H1 (cell line): Measurements from ENCODE around the gene ACKR2. TPM values are rescaled to one million over a fixed set of nuclear protein-coding genes. Genes with fewer than 3 reads are reported as not detected.

Experiments
- CTCF ChIA-PET: fragments of 300-600 bp; sonication (Branson Sonifier 250); formaldehyde crosslinking; loops from one replicate; lab custom pipeline; 2021; ENCODE audit not compliant: partially characterized antibody; lab: Charles Lee
- POLR2A ChIA-PET: fragments of 300-600 bp; sonication (Branson Sonifier 250); formaldehyde crosslinking; loops from one replicate; lab custom pipeline; 2021; ENCODE audit warnings: inconsistent platforms; ENCODE audit not compliant: partially characterized antibody; lab: Charles Lee
- DNase-seq, 2 experiments: peaks; one replicate each; pipeline versions ENCODE4 v3.0.0 to v3.0.0-alpha.2; 2010 to 2022; ENCODE audit warnings: low spot score in 2 of 2, low read depth in 1 of 2, mixed read lengths in 1 of 2
- FAIRE-seq: peaks from 2 replicates; lab custom pipeline; 2011; peaks lifted over from hg19 to GRCh38; lab: Jason Lieb, UNC
- H2AFZ ChIP-seq: 2 replicates; pipeline ENCODE4 v1.8.1; 2012; ENCODE audit warnings: low read length, inconsistent platforms
- H2AK5ac ChIP-seq: 2 replicates; pipeline ENCODE4 v1.6.1; 2013; ENCODE audit warnings: low read depth, low read length
- H2BK120ac ChIP-seq: replicated peaks from 2 replicates; pipeline ENCODE3; 2013; ENCODE audit warnings: low read depth, low read length, inconsistent platforms
- H2BK12ac ChIP-seq: 2 replicates; pipeline ENCODE4 v1.6.1; 2013; ENCODE audit warnings: low read depth, low read length
- H2BK15ac ChIP-seq: 2 replicates; pipeline ENCODE4 v1.6.1; 2013; ENCODE audit warnings: low read length
- H2BK20ac ChIP-seq: 2 replicates; pipeline ENCODE4 v1.6.1; 2013; ENCODE audit warnings: low read length
- H2BK5ac ChIP-seq: 2 replicates; pipeline ENCODE4 v1.6.1; 2013; ENCODE audit warnings: low read depth, low read length
- H3K14ac ChIP-seq: 2 replicates; pipeline ENCODE4 v1.6.1; 2013; ENCODE audit warnings: inconsistent platforms; ENCODE audit not compliant: insufficient read length
- H3K18ac ChIP-seq: 2 replicates; pipeline ENCODE4 v1.6.1; 2013; ENCODE audit warnings: low read length; ENCODE audit errors: extremely low read depth
- H3K23ac ChIP-seq: 2 replicates; pipeline ENCODE4 v1.6.1; 2013; ENCODE audit warnings: inconsistent platforms; ENCODE audit not compliant: insufficient read length
- H3K23me2 ChIP-seq: 2 replicates; pipeline ENCODE4 v1.6.1; 2013; ENCODE audit warnings: low read depth, low read length
- H3K27ac ChIP-seq: 2 replicates; pipeline ENCODE4 v1.6.1; 2011; ENCODE audit warnings: low read depth, low read length, inconsistent platforms
- H3K27me3 ChIP-seq, 4 experiments: replicated peaks in 1 of 4; 1 replicate in 1 of 4; 2 replicates in 3 of 4; pipeline versions ENCODE4 v1.6.1 to v1.8.1; 2011 to 2013; ENCODE audit warnings: low read length in 3 of 4, mild to moderate bottlenecking in 3 of 4, inconsistent platforms in 2 of 4, mixed read lengths in 2 of 4, moderate library complexity in 1 of 4; ENCODE audit not compliant: control insufficient read depth in 3 of 4, insufficient read depth in 3 of 4; ENCODE audit errors: extremely low read depth in 1 of 4
- H3K36me3 ChIP-seq, 4 experiments: 2 replicates each; pipeline versions ENCODE4 v1.6.1 to v1.8.1; 2011 to 2013; ENCODE audit warnings: mild to moderate bottlenecking in 4 of 4, low read length in 3 of 4, moderate library complexity in 2 of 4, control low read depth in 1 of 4, inconsistent platforms in 1 of 4; ENCODE audit not compliant: insufficient read depth in 4 of 4, control insufficient read depth in 2 of 4
- H3K4ac ChIP-seq: replicated peaks from 2 replicates; pipeline ENCODE3; 2013; ENCODE audit warnings: low read length, low read depth, mixed read lengths, inconsistent platforms; ENCODE audit not compliant: insufficient read length
- H3K4me1 ChIP-seq, 4 experiments: replicated peaks in 1 of 4; 1 replicate in 1 of 4; 2 replicates in 3 of 4; pipeline versions ENCODE4 v1.6.1 to v1.8.1; 2011 to 2013; ENCODE audit warnings: low read length in 3 of 4, inconsistent platforms in 2 of 4, mixed read lengths in 1 of 4; ENCODE audit not compliant: insufficient read depth in 4 of 4, control insufficient read depth in 3 of 4
- H3K4me2 ChIP-seq, 2 experiments: 2 replicates each; pipeline versions ENCODE4 v1.6.1 to v1.8.1; 2011 to 2013; ENCODE audit warnings: low read depth in 2 of 2, low read length in 2 of 2, control low read depth in 1 of 2, inconsistent platforms in 1 of 2, mild to moderate bottlenecking in 1 of 2; ENCODE audit not compliant: insufficient read depth in 1 of 2
- H3K4me3 ChIP-seq, 4 experiments: fragments of 200-600, 300-600 bp in 1 of 4; sonication (generic), shearing (Covaris generic), sonication (Bioruptor Twin) in 1 of 4; 2 replicates each; pipeline versions ENCODE4 v1.5.1 to v1.8.1; 2011 to 2016; ENCODE audit warnings: low read length in 4 of 4, low read depth in 3 of 4, control low read depth in 2 of 4, inconsistent platforms in 2 of 4, mild to moderate bottlenecking in 2 of 4, mixed read lengths in 1 of 4, moderate library complexity in 1 of 4; ENCODE audit not compliant: insufficient read depth in 2 of 4; ENCODE audit errors: extremely low read depth in 1 of 4
- H3K56ac ChIP-seq: replicated peaks from 2 replicates; pipeline ENCODE3; 2013; ENCODE audit warnings: low read depth, mild to moderate bottlenecking, mixed read lengths, low read length, inconsistent platforms; ENCODE audit not compliant: insufficient read length
- H3K79me1 ChIP-seq: 2 replicates; pipeline ENCODE4 v1.6.1; 2013; ENCODE audit warnings: low read depth, low read length, control low read depth
- H3K79me2 ChIP-seq, 2 experiments: 2 replicates each; pipeline versions ENCODE4 v1.6.1 to v1.8.1; 2012 to 2013; ENCODE audit warnings: low read length in 2 of 2, mild to moderate bottlenecking in 2 of 2, inconsistent platforms in 1 of 2; ENCODE audit not compliant: insufficient read depth in 2 of 2, control insufficient read depth in 1 of 2
- H3K9ac ChIP-seq, 4 experiments: replicated peaks in 1 of 4; 1 replicate in 1 of 4; 2 replicates in 3 of 4; pipeline versions ENCODE4 v1.6.1 to v1.8.1; 2011 to 2013; ENCODE audit warnings: low read depth in 3 of 4, low read length in 3 of 4, control low read depth in 2 of 4, mild to moderate bottlenecking in 2 of 4, moderate library complexity in 2 of 4, inconsistent platforms in 1 of 4; ENCODE audit errors: extremely low read depth in 1 of 4
- H3K9me3 ChIP-seq, 2 experiments: 2 replicates each; pipeline versions ENCODE4 v1.6.1 to v1.8.1; 2012 to 2013; ENCODE audit warnings: mild to moderate bottlenecking in 2 of 2, moderate library complexity in 2 of 2, control low read depth in 1 of 2, inconsistent platforms in 1 of 2, low read depth in 1 of 2, low read length in 1 of 2, mixed read lengths in 1 of 2; ENCODE audit not compliant: insufficient read depth in 2 of 2
- H4K20me1 ChIP-seq, 2 experiments: replicated peaks in 1 of 2; 2 replicates each; pipeline versions ENCODE3 to v1.8.1; 2011 to 2013; ENCODE audit warnings: inconsistent platforms in 2 of 2, low read length in 2 of 2, mild to moderate bottlenecking in 1 of 2; ENCODE audit not compliant: insufficient read depth in 2 of 2, control insufficient read depth in 1 of 2
- H4K5ac ChIP-seq: 2 replicates; pipeline ENCODE4 v1.6.1; 2013; ENCODE audit warnings: low read length, low read depth, mixed read lengths, inconsistent platforms; ENCODE audit not compliant: insufficient read length
- H4K8ac ChIP-seq: 2 replicates; pipeline ENCODE4 v1.8.0; 2013; ENCODE audit warnings: mild to moderate bottlenecking, moderate library complexity, low read length, inconsistent platforms; ENCODE audit not compliant: insufficient read depth; ENCODE audit errors: extremely low read depth
- H4K91ac ChIP-seq: replicated peaks from 2 replicates; pipeline ENCODE3; 2013; ENCODE audit warnings: low read length, mixed read lengths, inconsistent platforms; ENCODE audit not compliant: insufficient read length
- SIRT6 ChIP-seq: IDR thresholded peaks from one replicate; pipeline ENCODE4 v1.7.1; 2012; ENCODE audit warnings: low read length, inconsistent platforms
- TAF1 ChIP-seq: IDR thresholded peaks from 2 replicates; pipeline ENCODE4 v1.6.1; 2011; ENCODE audit warnings: mild to moderate bottlenecking, low read depth, low read length
- ZNF274 ChIP-seq: IDR thresholded peaks from 2 replicates; pipeline ENCODE4 v1.7.0; 2012; ENCODE audit warnings: low read length, borderline replicate concordance; ENCODE audit errors: extremely low read depth
- WGBS, 2 experiments: shearing (Covaris generic) in 1 of 2; methylation state at CpG; one replicate each; pipeline versions ENCODE4 v1.1.6 to v1.1.7; 2013 to 2015; ENCODE audit warnings: low lambda C conversion rate in 2 of 2, mixed read lengths in 2 of 2, inconsistent platforms in 1 of 2, low coverage in 1 of 2, missing lambda C conversion rate in 1 of 2; ENCODE audit not compliant: insufficient replicate concordance in 2 of 2, insufficient coverage in 1 of 2, insufficient read length in 1 of 2; ENCODE audit errors: extremely low coverage in 1 of 2, missing lambda C conversion rate in 1 of 2; 5-methylcytosine and 5-hydroxymethylcytosine counted together
- polyA plus RNA-seq, 7 experiments: library from polyadenylated mRNA; depleted of rRNA in 3 of 7; stranded (reverse) in 5 of 7; unstranded in 2 of 7; fragments of >200 nt in 5 of 7; fragments of 200-250 nt in 2 of 7; gene quantifications; 1 replicate in 5 of 7; 2 replicates in 1 of 7; 4 replicates in 1 of 7; pipeline versions ENCODE4 v1.2.1 to v1.2.3, GENCODE V29; 2011 to 2013; ENCODE audit warnings: missing spikeins in 2 of 7, mixed read lengths in 2 of 7
- total RNA-seq: library from RNA; stranded (reverse); fragmentation: NEBNext Ultra II Directional; extraction: Animal tissue kit (Norgen Biotek cat#: 25700); gene quantifications from 2 replicates; pipeline ENCODE4 v1.2.1, GENCODE V29; 2021

Gene ACKR2
- total and polyA plus RNA-seq, 2 of the 8 experiments (the other 6 are each of a cell fraction or from before 2014, with no cell fraction given): 0.09 to 0.12 TPM

GRCh38 chr3:42873221-42873982, 64.2 kb downstream of the ACKR2 start:
- Histone ChIP-seq H3K23me2 (no peaks in the 10 kb centered on the region; the same call in 1 of the 2 replicates), H2AK5ac (no peak overlapping the region), H2BK12ac (no peak overlapping the region), H3K23ac (no peak overlapping the region), H2BK15ac (no peak overlapping the region), H3K79me1 (no peaks in the 10 kb centered on the region), H3K4me1 (no peaks in the 10 kb centered on the region), H3K27ac (no peak overlapping the region), H4K91ac (no peak overlapping the region), H3K9me3 (no peaks in the 10 kb centered on the region), H4K5ac (no peak overlapping the region), H3K9ac (no peak overlapping the region), H2AFZ (no peak overlapping the region), H3K18ac (no peak overlapping the region), H2BK120ac (no peak overlapping the region), H3K56ac (no peak overlapping the region), H3K36me3 (no peaks in the 10 kb centered on the region), H4K20me1 (no peaks in the 10 kb centered on the region), H3K14ac (no peak overlapping the region), H2BK5ac (no peak overlapping the region), H2BK20ac (no peak overlapping the region), H3K4me3 (no peak overlapping the region), H3K79me2 (no peaks in the 10 kb centered on the region), H4K8ac (no peak overlapping the region), H3K4ac (no peak overlapping the region), H3K4me2 (no peak overlapping the region), H3K27me3 (peaks cover 0 to 2% (median under 1%) of the 10 kb centered on the region in 4 experiments; a peak in 2 of 7 replicates)
- 92% methylated on average over 9 of the region's 9 CpGs; no CpG with 5 or more reads in 1 of the 2 experiments for WGBS, 2 experiments
- FAIRE-seq (no peak), DNase-seq (no peak)
- CTCF ChIA-PET: interaction anchor here (0.6 to 1.6 kb wide), 3 partner anchors 10 to 305 kb away, joined by 3 to 5 read pairs (median 4); no protein-coding TSS in a partner anchor
- POLR2A ChIA-PET: interaction anchor here (1.2 kb wide), 1 partner anchor 8 kb away, joined by 5 read pairs; no protein-coding TSS in a partner anchor
- TF ChIP-seq ZNF274 (no peak), SIRT6 (no peak), TAF1 (no peak)
